Activated CD4-positive, alpha-beta T cell treated with anti-CD3 and anti-CD28 coated beads for 36 hours (primary cell): ENCODE results near the gene SETD2. TPM values are rescaled to one million over a fixed set of nuclear protein-coding genes. Genes with fewer than 3 reads are reported as not detected.
A peak's percentile ranks its signal among the peaks of the same experiment; 100 is the strongest.
"Not testable (repeated sequence)": the region's sequence is repeated elsewhere in the genome, so short reads cannot be mapped to it uniquely, and the experiment has no call there.

Experiments
- ATAC-seq: fragments of 200-7000 bp; cut with Tn5 transposase; one replicate; pipeline ENCODE4 v1.10.0; 2021; ENCODE audit warnings: mild to moderate bottlenecking, moderate library complexity
- CTCF ChIA-PET: fragments of 350-600 bp; sonication (Branson Sonifier 250); formaldehyde crosslinking; loops from one replicate; lab custom pipeline; 2021; ENCODE audit warnings: antibody characterized with exemption; lab: Charles Lee
- POLR2A ChIA-PET: fragments of 350-600 bp; sonication (Branson Sonifier 250); formaldehyde crosslinking; loops from one replicate; lab custom pipeline; 2021; ENCODE audit warnings: antibody characterized with exemption, inconsistent platforms; lab: Charles Lee
- DNase-seq: peaks from one replicate; pipeline ENCODE4 v3.0.0-alpha.2; 2020
- H3K27ac Mint-ChIP-seq: one replicate; pipeline ENCODE4 v1.8.0; 2021; ENCODE audit warnings: mixed read lengths
- H3K27me3 Mint-ChIP-seq: one replicate; pipeline ENCODE4 v1.8.0; 2021; ENCODE audit warnings: mixed read lengths
- H3K36me3 Mint-ChIP-seq: one replicate; pipeline ENCODE4 v1.8.0; 2021; ENCODE audit warnings: low read depth, mixed read lengths
- H3K4me1 Mint-ChIP-seq: one replicate; pipeline ENCODE4 v1.8.0; 2021; ENCODE audit warnings: mixed read lengths
- H3K4me3 Mint-ChIP-seq: one replicate; pipeline ENCODE4 v1.8.0; 2021; ENCODE audit warnings: mild to moderate bottlenecking, moderate library complexity, mixed read lengths
- H3K9me3 Mint-ChIP-seq: one replicate; pipeline ENCODE4 v1.8.0; 2021; ENCODE audit warnings: low read depth, mixed read lengths
- intact Hi-C, 2 experiments: fragments of 100-400 bp; cut with DNase I in 1 of 2; cut with micrococcal nuclease in 1 of 2; formaldehyde crosslinking; loops; one replicate each; pipeline versions ENCODE4 v1.14.2 to v1.15.1; 2022 to 2024; cut with DNase I, micrococcal nuclease
- total RNA-seq, 2 experiments: library from RNA; stranded (reverse); gene quantifications; one replicate each; pipeline ENCODE4 v1.2.3, GENCODE V29; 2021

The SETD2 gene
- total RNA-seq, 2 experiments from 2014 or later = 31.8 to 35.8 TPM

- H3K36me3 Mint-ChIP-seq = peaks cover 48% of the 10 kb centered on the region
- intact Hi-C loops = no loop called here
- H3K4me3 Mint-ChIP-seq = no peak overlapping the region
- peaks cover 2% of the 10 kb centered on the region for H3K9me3 Mint-ChIP-seq
- CTCF ChIA-PET = interaction anchor here (1.1 to 1.3 kb wide), 2 partner anchors 17 to 25 kb away, joined by 4 to 6 read pairs; no protein-coding TSS in a partner anchor
- POLR2A ChIA-PET = interaction anchor here (0.6 kb wide), 1 partner anchor 55 kb away, joined by 3 read pairs; no protein-coding TSS in a partner anchor
- ATAC-seq = no peak
- peaks cover 36% of the 10 kb centered on the region for H3K4me1 Mint-ChIP-seq
- H3K27ac Mint-ChIP-seq = no peak overlapping the region
- no peak for DNase-seq
- H3K27me3 Mint-ChIP-seq = no peaks in the 10 kb centered on the region
These were observed 127.8 kb downstream of the SETD2 start for GRCh38 chr3:47036145-47036544.

GRCh38 chr3:47035645-47036044, 128.3 kb downstream of the SETD2 start:
- no peak for DNase-seq
- Mint-ChIP-seq H3K9me3 (peaks cover 2% of the 10 kb centered on the region), H3K27me3 (no peaks in the 10 kb centered on the region), H3K27ac (no peak overlapping the region), H3K4me1 (peaks cover 41% of the 10 kb centered on the region), H3K4me3 (no peak overlapping the region), H3K36me3 (peaks cover 48% of the 10 kb centered on the region)
- POLR2A ChIA-PET = interaction anchor here (0.6 kb wide), 1 partner anchor 54 kb away, joined by 3 read pairs; no protein-coding TSS in a partner anchor
- intact Hi-C loops = no loop called here
- CTCF ChIA-PET = interaction anchor here (1.1 to 1.3 kb wide), 2 partner anchors 16 to 24 kb away, joined by 4 to 6 read pairs; no protein-coding TSS in a partner anchor
- no peak for ATAC-seq

GRCh38 chr3:47034868-47035489, 128.9 kb downstream of the SETD2 start:
- Mint-ChIP-seq H3K9me3 (peaks cover 2% of the 10 kb centered on the region), H3K27ac (no peak overlapping the region), H3K4me3 (no peak overlapping the region), H3K36me3 (peaks cover 44% of the 10 kb centered on the region), H3K4me1 (peaks cover 44% of the 10 kb centered on the region), H3K27me3 (no peaks in the 10 kb centered on the region)
- CTCF ChIA-PET = interaction anchor here (1.1 to 1.3 kb wide), 2 partner anchors 15 to 24 kb away, joined by 4 to 6 read pairs; no protein-coding TSS in a partner anchor
- intact Hi-C loops = loop anchor here in 1 of 2 experiments (5.0 kb wide), 1 partner anchor 127 kb away; the partner anchor contains the start of gene SETD2
- DNase-seq (no peak), ATAC-seq (no peak)
- POLR2A ChIA-PET = no interaction called here

GRCh38 chr3:47031041-47031440, 132.9 kb downstream of the SETD2 start:
- not testable (repeated sequence) for DNase-seq, H3K27me3 Mint-ChIP-seq, H3K9me3 Mint-ChIP-seq
- ChIA-PET POLR2A (interaction anchor here (0.9 to 1.2 kb wide), 2 partner anchors 26 to 133 kb away, joined by 3 read pairs; no protein-coding TSS in a partner anchor), CTCF (interaction anchor here (0.5 to 6.1 kb wide), 5 partner anchors 10 to 203 kb away, joined by 3 to 24 read pairs (median 6); no protein-coding TSS in a partner anchor)
- Mint-ChIP-seq H3K27ac (peak overlapping the region; percentile 88), H3K36me3 (peaks cover 36% of the 10 kb centered on the region), H3K4me1 (peaks cover 33% of the 10 kb centered on the region), H3K4me3 (peak overlapping the region; percentile 38)
- intact Hi-C loops = loop anchor here in 1 of 2 experiments (1.0 to 5.0 kb wide), 2 partner anchors 131 to 251 kb away; partner anchors contain the start of genes KIF9, KLHL18 and SETD2
- peak; percentile 94 for ATAC-seq

- Mint-ChIP-seq H3K27me3 (no peaks in the 10 kb centered on the region), H3K36me3 (peaks cover 25% of the 10 kb centered on the region), H3K27ac (no peak overlapping the region), H3K9me3 (no peaks in the 10 kb centered on the region), H3K4me3 (no peak overlapping the region), H3K4me1 (peaks cover 46% of the 10 kb centered on the region)
- ChIA-PET CTCF (interaction anchor here (0.6 to 6.1 kb wide), 6 partner anchors 8 to 796 kb away, joined by 3 to 24 read pairs (median 4); no protein-coding TSS in a partner anchor), POLR2A (no interaction called here)
- intact Hi-C loops = no loop called here
- ATAC-seq = no peak
- no peak for DNase-seq
These were observed 135.2 kb downstream of the SETD2 start for GRCh38 chr3:47028667-47029066.

GRCh38 chr3:47028146-47028545, 135.8 kb downstream of the SETD2 start:
- H3K27me3 Mint-ChIP-seq = no peaks in the 10 kb centered on the region
- H3K27ac Mint-ChIP-seq = no peak overlapping the region
- ChIA-PET POLR2A (no interaction called here), CTCF (interaction anchor here (1.0 to 6.1 kb wide), 4 partner anchors 8 to 181 kb away, joined by 3 to 24 read pairs (median 4); no protein-coding TSS in a partner anchor)
- H3K4me3 Mint-ChIP-seq = no peak overlapping the region
- H3K4me1 Mint-ChIP-seq = peaks cover 44% of the 10 kb centered on the region
- intact Hi-C loops = no loop called here
- peaks cover 23% of the 10 kb centered on the region for H3K36me3 Mint-ChIP-seq
- DNase-seq (no peak), ATAC-seq (no peak)
- H3K9me3 Mint-ChIP-seq = no peaks in the 10 kb centered on the region

- H3K36me3 Mint-ChIP-seq = peaks cover 19% of the 10 kb centered on the region
- H3K4me3 Mint-ChIP-seq, DNase-seq, H3K27ac Mint-ChIP-seq, H3K27me3 Mint-ChIP-seq, H3K9me3 Mint-ChIP-seq, intact Hi-C loops, POLR2A ChIA-PET, CTCF ChIA-PET, ATAC-seq: not testable (repeated sequence)
- H3K4me1 Mint-ChIP-seq = peaks cover 38% of the 10 kb centered on the region
These were observed 137.5 kb downstream of the SETD2 start for GRCh38 chr3:47026432-47026831.

- DNase-seq (no peak), ATAC-seq (peak; percentile 61)
- ChIA-PET CTCF (no interaction called here), POLR2A (no interaction called here)
- intact Hi-C loops = no loop called here
- Mint-ChIP-seq H3K36me3 (peaks cover 19% of the 10 kb centered on the region), H3K27me3 (no peaks in the 10 kb centered on the region), H3K4me3 (no peak overlapping the region), H3K4me1 (peaks cover 32% of the 10 kb centered on the region), H3K27ac (no peak overlapping the region), H3K9me3 (no peaks in the 10 kb centered on the region)
These were observed 139.0 kb downstream of the SETD2 start for GRCh38 chr3:47024932-47025331.

GRCh38 chr3:47022641-47023071, 141.3 kb downstream of the SETD2 start:
- DNase-seq (no peak), ATAC-seq (no peak)
- intact Hi-C loops = no loop called here
- Mint-ChIP-seq H3K9me3 (no peaks in the 10 kb centered on the region), H3K27ac (no peak overlapping the region), H3K4me3 (no peak overlapping the region), H3K4me1 (peaks cover 51% of the 10 kb centered on the region), H3K27me3 (no peaks in the 10 kb centered on the region), H3K36me3 (peaks cover 21% of the 10 kb centered on the region)
- POLR2A ChIA-PET = no interaction called here
- CTCF ChIA-PET = interaction anchor here (0.6 kb wide), 1 partner anchor 9 kb away, joined by 3 read pairs; no protein-coding TSS in a partner anchor

GRCh38 chr3:47020311-47020710, 143.6 kb downstream of the SETD2 start:
- no peak overlapping the region for H3K4me3 Mint-ChIP-seq
- H3K27ac Mint-ChIP-seq = peak overlapping the region; percentile 86
- no peaks in the 10 kb centered on the region for H3K27me3 Mint-ChIP-seq
- DNase-seq (no peak), ATAC-seq (no peak)
- intact Hi-C loops = no loop called here
- CTCF ChIA-PET = interaction anchor here (0.7 to 3.4 kb wide), 3 partner anchors 11 to 326 kb away, joined by 3 to 24 read pairs (median 6); no protein-coding TSS in a partner anchor
- H3K4me1 Mint-ChIP-seq = peaks cover 56% of the 10 kb centered on the region
- POLR2A ChIA-PET = no interaction called here
- H3K36me3 Mint-ChIP-seq = peaks cover 20% of the 10 kb centered on the region
- H3K9me3 Mint-ChIP-seq = no peaks in the 10 kb centered on the region

- ChIA-PET CTCF (interaction anchor here (1.8 to 3.4 kb wide), 2 partner anchors 12 to 16 kb away, joined by 6 to 24 read pairs; no protein-coding TSS in a partner anchor), POLR2A (interaction anchor here (0.6 kb wide), 1 partner anchor 9 kb away, joined by 3 read pairs; no protein-coding TSS in a partner anchor)
- ATAC-seq (peak; percentile 84), DNase-seq (peak; percentile 66)
- Mint-ChIP-seq H3K4me1 (peaks cover 48% of the 10 kb centered on the region), H3K4me3 (no peak overlapping the region), H3K27me3 (no peaks in the 10 kb centered on the region), H3K36me3 (peaks cover 23% of the 10 kb centered on the region), H3K27ac (peak overlapping the region; percentile 86), H3K9me3 (no peaks in the 10 kb centered on the region)
- intact Hi-C loops = loop anchor here (1.0 to 10.0 kb wide), 8 partner anchors 10 to 362 kb away; partner anchors contain the start of genes KIF9 (in 1 of the 2), KLHL18 (in 1 of the 2), PTPN23 (in 1 of the 2) and SETD2 (in 1 of the 2)
These were observed 144.7 kb downstream of the SETD2 start for GRCh38 chr3:47019201-47019600.
